ENCODE data around the gene UTP25.
"Not testable (repeated sequence)": the region's sequence is repeated elsewhere in the genome, so short reads cannot be mapped to it uniquely, and the experiment has no call there.

UTP25 gene

DNA sequence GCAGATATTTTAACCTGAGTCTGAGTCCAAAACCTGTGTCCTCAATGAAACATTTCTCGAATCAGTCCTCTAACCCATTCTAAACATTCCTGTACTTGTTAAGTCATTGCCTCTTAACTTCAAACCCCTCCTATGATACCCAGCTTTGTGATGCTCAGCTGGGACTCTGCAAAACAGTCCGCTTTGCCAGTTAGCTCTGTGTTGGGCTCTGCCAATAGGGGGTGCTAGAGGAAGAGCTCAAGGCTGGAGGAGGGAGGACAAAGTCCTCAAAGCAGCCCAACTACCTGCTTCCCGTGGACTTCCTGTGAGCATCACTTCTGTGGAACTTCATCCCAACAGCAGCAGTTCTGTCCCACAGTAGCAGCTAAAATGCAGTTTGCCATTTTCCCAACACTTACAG, 72.2 kb downstream of the UTP25 start:
- no peak for DNase-seq

DNA sequence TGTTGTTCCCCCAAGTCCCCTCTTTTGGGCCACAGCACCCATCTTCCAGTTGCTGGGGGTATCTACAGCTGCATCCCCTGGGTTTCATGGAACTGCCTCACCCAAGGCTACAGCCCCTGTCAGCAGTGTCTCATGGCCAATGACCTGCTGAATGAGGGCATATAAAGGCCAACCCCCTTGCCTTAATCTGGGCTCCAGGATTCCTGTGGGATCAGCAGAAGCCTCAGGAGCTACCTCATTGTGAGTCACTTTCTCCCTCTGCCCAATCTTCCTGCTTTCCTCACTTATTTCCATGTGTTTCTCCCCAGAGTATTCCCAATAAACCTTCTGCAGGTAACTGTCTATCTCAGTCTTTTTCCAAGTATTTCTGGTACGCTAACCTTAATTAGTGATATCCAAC, 73.0 kb downstream of the UTP25 start:
- DNase-seq: no peak

DNA sequence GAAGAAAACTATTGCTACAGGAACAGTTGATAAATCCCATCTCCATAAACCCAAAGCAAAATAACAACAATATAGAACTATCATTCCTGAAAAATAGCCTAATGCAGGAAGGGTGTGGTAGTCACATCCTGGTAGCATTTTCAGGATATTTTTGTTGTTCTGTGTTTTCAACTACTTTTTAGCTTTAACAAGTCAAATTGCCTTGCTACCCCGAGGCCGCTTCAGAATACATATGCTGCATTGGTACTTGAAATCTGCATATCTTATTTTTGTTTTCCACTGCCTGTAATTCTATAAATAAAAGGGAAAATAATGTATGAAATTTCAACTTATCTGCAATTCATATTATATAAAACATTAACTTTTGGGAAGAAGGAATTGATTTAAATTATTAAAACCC, 73.4 kb downstream of the UTP25 start:
- DNase-seq: no peak

- not testable (repeated sequence) for DNase-seq
These were observed 77.0 kb downstream of the UTP25 start for GRCh38 chr1:209904774-209905173.

Data from stimulated activated CD4-positive, alpha-beta T cell treated with anti-CD3 and anti-CD28 coated beads, Interleukin-4, amount 100 ng/mL, for 4 hours (primary cell).